GM12878 (cell line): Measurements from ENCODE around the gene DNAAF5. TPM values are rescaled to one million over a fixed set of nuclear protein-coding genes. Genes with fewer than 3 reads are reported as not detected.

Experiments used
- ATAC-seq: fragments of 200-7000 bp; cut with Tn5 transposase; 3 replicates; pipeline ENCODE4 v1.9.1; 2020; ENCODE audit warnings: mild to moderate bottlenecking, moderate library complexity
- BruUV-seq: library from RNA; stranded (reverse); fragments of 400-500 nt; replicated peaks from 2 replicates; lab custom pipeline; 2021; lab: Mats Ljungman, UMichigan
- CTCF ChIA-PET: fragments of 300-600 bp; sonication (Branson Sonifier 250); formaldehyde crosslinking; extraction: SDS; loops from one replicate; lab custom pipeline; 2021; ENCODE audit warnings: inconsistent platforms; lab: Yijun Ruan, JAX
- POLR2A ChIA-PET: fragments of 350-600 bp; formaldehyde crosslinking; extraction: SDS; loops from one replicate; lab custom pipeline; 2021; ENCODE audit warnings: inconsistent platforms; lab: Charles Lee
- RAD21 ChIA-PET: fragments of 300-600 bp; sonication (Branson Sonifier 250); formaldehyde crosslinking; loops from one replicate; lab custom pipeline; 2023; ENCODE audit warnings: antibody characterized with exemption; ENCODE audit not compliant: unreplicated experiment; lab: Charles Lee
- SMC1A ChIA-PET: fragments of 300-600 bp; sonication (Branson Sonifier 250); formaldehyde crosslinking; loops from one replicate; lab custom pipeline; 2023; ENCODE audit not compliant: unreplicated experiment, uncharacterized antibody; lab: Charles Lee
- DNase-seq: peaks from one replicate; pipeline ENCODE4 v3.0.0-alpha.2; 2011; ENCODE audit warnings: low read depth, low spot score
- FAIRE-seq: peaks from 3 replicates; lab custom pipeline; 2011; peaks lifted over from hg19 to GRCh38; lab: Jason Lieb, UNC
- H2AFZ ChIP-seq: 2 replicates; pipeline ENCODE4 v1.6.0; 2011; ENCODE audit warnings: low read depth, low read length, control low read depth; ENCODE audit not compliant: control insufficient read depth
- H3K27ac ChIP-seq: 2 replicates; pipeline ENCODE4 v1.5.1; 2011; ENCODE audit warnings: control low read depth; ENCODE audit not compliant: control insufficient read depth, insufficient read depth
- H3K27me3 ChIP-seq, 2 experiments: replicated peaks in 1 of 2; 2 replicates each; pipeline versions ENCODE4 v1.6.0 to v1.6.1; 2011; ENCODE audit warnings: low read length in 1 of 2; ENCODE audit not compliant: control insufficient read depth in 2 of 2, insufficient read depth in 2 of 2
- H3K36me3 ChIP-seq, 2 experiments: 2 replicates each; pipeline ENCODE4 v1.5.1; 2011; ENCODE audit warnings: low read length in 1 of 2; ENCODE audit not compliant: control insufficient read depth in 2 of 2, insufficient read depth in 2 of 2
- H3K4me1 ChIP-seq: 2 replicates; pipeline ENCODE4 v1.6.1; 2011; ENCODE audit warnings: mild to moderate bottlenecking, low read length, moderate library complexity, mixed read lengths; ENCODE audit not compliant: control insufficient read depth, insufficient read depth
- H3K4me2 ChIP-seq: 2 replicates; pipeline ENCODE4 v1.6.0; 2011; ENCODE audit warnings: control low read depth; ENCODE audit not compliant: control insufficient read depth, insufficient read depth
- H3K4me3 ChIP-seq: fragments of 200-600 bp; sonication (generic); 2 replicates; pipeline ENCODE4 v1.5.1; 2016
- H3K79me2 ChIP-seq: 2 replicates; pipeline ENCODE4 v1.6.0; 2011; ENCODE audit warnings: low read length; ENCODE audit not compliant: control insufficient read depth, insufficient read depth
- H3K9ac ChIP-seq: 2 replicates; pipeline ENCODE4 v1.8.0; 2011; ENCODE audit warnings: low read length, control low read depth, mixed read lengths; ENCODE audit not compliant: control insufficient read depth, insufficient read depth
- H3K9me3 ChIP-seq: replicated peaks from 3 replicates; pipeline ENCODE4 v1.5.1; 2011; ENCODE audit warnings: mild to moderate bottlenecking, low read length; ENCODE audit not compliant: control insufficient read depth, insufficient read depth
- H4K20me1 ChIP-seq: 2 replicates; pipeline ENCODE4 v1.6.0; 2011; ENCODE audit not compliant: control insufficient read depth, insufficient read depth
- CHD4 ChIP-seq: fragments of 200-600 bp; sonication (generic); IDR thresholded peaks from 2 replicates; pipeline ENCODE4 v1.6.1; 2016; ENCODE audit warnings: mild to moderate bottlenecking
- EGR1 ChIP-seq, 2 experiments: IDR thresholded peaks; 1 replicate in 1 of 2; 2 replicates in 1 of 2; pipeline ENCODE4 v1.6.1; 2011 to 2012; ENCODE audit warnings: low read depth in 2 of 2, low read length in 2 of 2, borderline replicate concordance in 1 of 2, mild to moderate bottlenecking in 1 of 2, moderate library complexity in 1 of 2
- ESRRA ChIP-seq: IDR thresholded peaks from 2 replicates; pipeline ENCODE4 v1.6.1; 2012; ENCODE audit warnings: mild to moderate bottlenecking, low read length, improper control_type of control experiment
- FOXK2 ChIP-seq: fragments of 450-650 bp; IDR thresholded peaks from 2 replicates; pipeline ENCODE4 v1.6.1; 2017; ENCODE audit warnings: mild to moderate bottlenecking, moderate library complexity
- GABPA ChIP-seq: IDR thresholded peaks from 2 replicates; pipeline ENCODE4 v1.6.1; 2014; ENCODE audit warnings: antibody characterized with exemption, low read depth, mild to moderate bottlenecking, inconsistent platforms
- JUNB ChIP-seq: IDR thresholded peaks from 2 replicates; pipeline ENCODE4 v1.6.1; 2016; ENCODE audit warnings: antibody characterized with exemption, mild to moderate bottlenecking
- JUND ChIP-seq: IDR thresholded peaks from 2 replicates; pipeline ENCODE4 v1.6.1; 2012; ENCODE audit warnings: low read depth, mild to moderate bottlenecking, low read length, improper control_type of control experiment, moderate library complexity
- KAT2A ChIP-seq: conservative IDR thresholded peaks from 2 replicates; pipeline ENCODE4 v1.6.1; 2011; ENCODE audit warnings: low read depth, low read length; ENCODE audit not compliant: control insufficient read depth
- LARP7 ChIP-seq: fragments of 450-650 bp; IDR thresholded peaks from 2 replicates; pipeline ENCODE4 v1.6.1; 2017; ENCODE audit warnings: mild to moderate bottlenecking
- NR2C1 ChIP-seq: fragments of 450-650 bp; IDR thresholded peaks from 2 replicates; pipeline ENCODE4 v1.6.1; 2017; ENCODE audit warnings: antibody characterized with exemption, mild to moderate bottlenecking, moderate library complexity
- PAX8 ChIP-seq: fragments of 450-650 bp; IDR thresholded peaks from 2 replicates; pipeline ENCODE4 v1.6.1; 2017; ENCODE audit warnings: mild to moderate bottlenecking, moderate library complexity
- RELB ChIP-seq: fragments of 450-650 bp; IDR thresholded peaks from 2 replicates; pipeline ENCODE4 v1.6.1; 2017; ENCODE audit warnings: low read depth, mild to moderate bottlenecking, moderate library complexity
- RFX5 ChIP-seq: IDR thresholded peaks from 2 replicates; pipeline ENCODE4 v1.6.1; 2011; ENCODE audit warnings: low read depth, low read length, improper control_type of control experiment
- SIN3A ChIP-seq: IDR thresholded peaks from 2 replicates; pipeline ENCODE4 v1.6.1; 2012; ENCODE audit warnings: low read depth, low read length, improper control_type of control experiment
- SMAD5 ChIP-seq: IDR thresholded peaks from 2 replicates; pipeline ENCODE4 v1.6.1; 2016; ENCODE audit warnings: antibody characterized with exemption, low read depth
- ZBTB4 ChIP-seq: fragments of 450-650 bp; formaldehyde crosslinking; IDR thresholded peaks from 2 replicates; pipeline ENCODE4 v1.4.0; 2022; ENCODE audit warnings: mild to moderate bottlenecking, moderate library complexity
- ZNF622 ChIP-seq: fragments of 450-650 bp; IDR thresholded peaks from 2 replicates; pipeline ENCODE4 v1.6.1; 2017; ENCODE audit warnings: mild to moderate bottlenecking, inconsistent platforms
- WGBS: methylation state at CpG from one replicate; pipeline ENCODE4 v1.1.6; 2016; ENCODE audit warnings: low lambda C conversion rate; ENCODE audit not compliant: insufficient replicate concordance, insufficient coverage; ENCODE audit errors: missing lambda C conversion rate; 5-methylcytosine and 5-hydroxymethylcytosine counted together
- in situ Hi-C: fragments of 300-500 bp; cut with MboI; formaldehyde crosslinking; loops from 9 replicates; pipeline ENCODE4 v1.14.3; 2018; ENCODE audit warnings: mixed read lengths
- intact Hi-C: fragments of 100-400 bp; cut with micrococcal nuclease; formaldehyde crosslinking; loops from one replicate; pipeline ENCODE4 v1.14.2; 2022; ENCODE audit not compliant: unreplicated experiment
- polyA plus RNA-seq, 11 experiments: library from polyadenylated mRNA; depleted of rRNA in 4 of 11; unstranded in 6 of 11; stranded (reverse) in 5 of 11; fragments of >200 nt; fragmentation: Nextera tagmentation in 4 of 11; fragmentation: Illumina TruSeq in 1 of 11; extraction: Ambion mirVana in 4 of 11; extraction: Trizol in 1 of 11; gene quantifications; 1 replicate in 1 of 11; 2 replicates in 10 of 11; pipeline versions ENCODE4 v1.2.1 to v1.2.3, GENCODE V29; 2011 to 2016; ENCODE audit warnings: inconsistent platforms in 2 of 11, missing spikeins in 2 of 11, low read depth in 1 of 11
- total RNA-seq, 4 experiments: library from RNA; depleted of rRNA in 3 of 4; stranded (reverse); fragments of >200 nt in 3 of 4; fragmentation: Illumina TruSeq in 1 of 4; extraction: Trizol in 1 of 4; gene quantifications; 2 replicates each; pipeline versions ENCODE4 v1.2.1 to v1.2.3, GENCODE V29; 2013 to 2021
- TF ChIP-seq, protein P1 (sequence below): IDR thresholded peaks from 2 replicates; pipeline ENCODE4 v1.6.1; 2011; ENCODE audit warnings: borderline replicate concordance, low read depth, mild to moderate bottlenecking, moderate library complexity, low read length; ENCODE audit not compliant: insufficient read depth, poor library complexity, severe bottlenecking

The DNAAF5 gene
- total and polyA plus RNA-seq, 10 of the 15 experiments (the other 5 are each of a cell fraction or from before 2014, with no cell fraction given) = 1.8 to 38.3 (median 9.2) TPM

DNA sequence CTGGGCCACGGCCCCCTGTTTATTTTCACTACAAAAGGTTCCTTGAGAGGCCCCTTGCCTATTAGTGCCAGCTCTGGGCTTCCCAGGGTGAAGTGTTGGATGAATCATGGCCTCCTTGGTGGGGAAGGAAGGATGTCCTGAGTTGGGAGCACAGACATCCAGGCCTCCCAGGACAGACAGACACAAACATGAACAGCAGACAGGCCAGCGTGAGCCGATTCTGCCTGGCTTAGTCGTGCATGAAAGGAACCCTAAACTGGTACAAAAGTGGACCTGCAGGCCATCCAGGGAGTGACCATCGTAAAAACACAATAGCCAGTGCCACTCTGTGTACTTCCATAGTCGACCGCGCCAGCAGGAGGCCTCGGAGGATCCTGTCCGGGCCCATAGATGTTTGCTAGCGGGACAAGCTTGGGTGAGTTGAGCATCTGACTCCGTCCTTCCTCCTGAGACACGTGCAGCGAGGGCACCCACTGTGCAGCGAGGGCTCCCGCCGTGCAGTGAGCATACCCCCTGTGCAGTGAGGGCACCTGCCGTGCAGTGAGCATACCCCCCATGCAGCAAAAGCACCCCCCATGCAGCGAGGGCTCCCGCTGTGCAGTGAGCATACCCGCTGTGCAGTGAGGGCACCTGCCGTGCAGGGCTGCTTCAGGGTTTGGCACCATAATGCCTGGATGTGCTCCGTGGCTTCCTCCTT lies 51.9 kb downstream of the DNAAF5 start:
- CTCF ChIA-PET = no interaction called here
- in situ Hi-C loops = loop anchor here (5.0 kb wide), 1 partner anchor 461 kb away; no protein-coding TSS in a partner anchor

More for the DNA sequence above, 51.9 kb downstream of the DNAAF5 start:
- intact Hi-C loops = no loop called here
- POLR2A ChIA-PET = no interaction called here
- Histone ChIP-seq H3K9ac (no peak overlapping the region), H2AFZ (no peak overlapping the region), H3K79me2 (no peaks in the 10 kb centered on the region), H3K27ac (no peak overlapping the region), H3K4me3 (no peak overlapping the region), H3K4me1 (no peaks in the 10 kb centered on the region), H3K36me3 (peaks cover 0 to 2% of the 10 kb centered on the region in 2 experiments; a peak in 3 of 4 replicates), H3K27me3 (no peaks in the 10 kb centered on the region), H3K4me2 (no peak overlapping the region)
- ATAC-seq (no peak), FAIRE-seq (no peak)
- RAD21 ChIA-PET = no interaction called here
- 95% methylated on average over 19 of the region's 23 CpGs for whole genome bisulfite sequencing
- no peak for TF ChIP-seq SMAD5
- TF ChIP-seq, protein P1, sequence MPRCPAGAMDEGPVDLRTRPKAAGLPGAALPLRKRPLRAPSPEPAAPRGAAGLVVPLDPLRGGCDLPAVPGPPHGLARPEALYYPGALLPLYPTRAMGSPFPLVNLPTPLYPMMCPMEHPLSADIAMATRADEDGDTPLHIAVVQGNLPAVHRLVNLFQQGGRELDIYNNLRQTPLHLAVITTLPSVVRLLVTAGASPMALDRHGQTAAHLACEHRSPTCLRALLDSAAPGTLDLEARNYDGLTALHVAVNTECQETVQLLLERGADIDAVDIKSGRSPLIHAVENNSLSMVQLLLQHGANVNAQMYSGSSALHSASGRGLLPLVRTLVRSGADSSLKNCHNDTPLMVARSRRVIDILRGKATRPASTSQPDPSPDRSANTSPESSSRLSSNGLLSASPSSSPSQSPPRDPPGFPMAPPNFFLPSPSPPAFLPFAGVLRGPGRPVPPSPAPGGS = no peak
- TF ChIP-seq CHD4 = no peak
- TF ChIP-seq ESRRA = no peak
- no peak for TF ChIP-seq RFX5
- TF ChIP-seq RELB = no peak
- TF ChIP-seq ZNF622 = no peak
- no peak for TF ChIP-seq PAX8
- no peak for TF ChIP-seq KAT2A
- no peak for TF ChIP-seq NR2C1
- no peak for TF ChIP-seq JUNB
- TF ChIP-seq EGR1 (IDR thresholded peaks at IDR 0.05; ENCODE audit: borderline replicate concordance in 1 of 2, low read depth in 2 of 2, low read length in 2 of 2) = no peak
- no peak for TF ChIP-seq FOXK2
- no peak for TF ChIP-seq ZBTB4
- no peak for TF ChIP-seq GABPA
- no peak for TF ChIP-seq LARP7
- TF ChIP-seq JUND = no peak
- TF ChIP-seq SIN3A = no peak
- TF ChIP-seq, all 136 proteins: peak for 0
- SMC1A ChIA-PET = no interaction called here
- Histone ChIP-seq H3K9me3 (no peaks in the 10 kb centered on the region), H4K20me1 (no peaks in the 10 kb centered on the region)
- BruUV-seq = no TSS peak
- no peak for DNase-seq
